SH-SY5Y (cell line): ENCODE measurements around the gene RETREG2.

Experiments used
- GATA2 ChIP-seq: IDR thresholded peaks from 2 replicates; pipeline ENCODE4 v1.6.1; 2011; ENCODE audit warnings: mild to moderate bottlenecking, low read depth, low read length
- GATA3 ChIP-seq: IDR thresholded peaks from 2 replicates; pipeline ENCODE4 v1.6.1; 2011; ENCODE audit warnings: low read depth, mild to moderate bottlenecking, low read length, moderate library complexity

DNA sequence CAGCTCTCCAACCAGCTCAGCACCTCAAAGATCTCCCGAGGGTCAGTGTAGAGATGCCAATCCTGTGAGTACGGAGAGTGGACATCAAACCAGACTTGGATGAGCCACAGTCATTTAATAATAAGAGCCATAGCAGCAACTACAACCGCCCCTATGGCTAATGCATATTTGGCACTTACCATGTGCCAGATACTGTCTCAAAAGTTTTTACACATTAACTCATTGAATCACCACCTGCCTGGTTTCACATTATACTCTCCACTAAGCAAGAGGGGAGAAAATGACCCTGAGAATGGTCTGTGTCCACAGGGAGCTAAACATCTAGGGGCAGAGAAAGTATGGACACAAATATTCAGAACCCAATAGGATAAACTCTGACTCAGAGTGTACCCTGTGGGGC lies 3.9 kb upstream of the RETREG2 start:
- TF ChIP-seq GATA3 = no peak
- TF ChIP-seq GATA2 = no peak
